SW480 (cell line): Measurements from ENCODE around the gene AP2M1.
A peak's percentile ranks its signal among the peaks of the same experiment; 100 is the strongest.
"Not testable (repeated sequence)": the region's sequence is repeated elsewhere in the genome, so short reads cannot be mapped to it uniquely, and the experiment has no call there.

Source experiments
- DNase-seq: peaks from one replicate; pipeline ENCODE4 v3.0.0-alpha.2; 2016; ENCODE audit warnings: low spot score

AP2M1 gene

GRCh38 chr3:184157206-184157605 is 17.4 kb upstream of the AP2M1 start:
- DNase-seq = no peak

GRCh38 chr3:184158404-184158803 is 16.3 kb upstream of the AP2M1 start:
- no peak for DNase-seq

GRCh38 chr3:184160456-184160855 is 14.2 kb upstream of the AP2M1 start:
- no peak for DNase-seq

GRCh38 chr3:184162571-184163070 is 12.0 kb upstream of the AP2M1 start:
- DNase-seq = not testable (repeated sequence)

GRCh38 chr3:184164648-184165330 is 9.9 kb upstream of the AP2M1 start:
- DNase-seq = no peak

GRCh38 chr3:184165543-184165942 is 9.1 kb upstream of the AP2M1 start:
- DNase-seq = no peak

GRCh38 chr3:184166671-184167070 is 8.0 kb upstream of the AP2M1 start:
- no peak for DNase-seq

- DNase-seq = no peak
Measured at GRCh38 chr3:184167786-184168185, 6.9 kb upstream of the AP2M1 start.

- DNase-seq = no peak
Measured at GRCh38 chr3:184168363-184169120, 6.1 kb upstream of the AP2M1 start.

- no peak for DNase-seq
Measured at GRCh38 chr3:184169896-184170875, 4.5 kb upstream of the AP2M1 start.

GRCh38 chr3:184171562-184171961 is 3.1 kb upstream of the AP2M1 start:
- DNase-seq = no peak

GRCh38 chr3:184172681-184173373 is 1.8 kb upstream of the AP2M1 start:
- DNase-seq = no peak

GRCh38 chr3:184173374-184173722 is 1.3 kb upstream of the AP2M1 start:
- DNase-seq = no peak

- DNase-seq = no peak
Measured at GRCh38 chr3:184174284-184174645, 390 bp upstream of the AP2M1 start.

GRCh38 chr3:184175506-184175905 is 851 bp downstream of the AP2M1 start:
- no peak for DNase-seq

- DNase-seq = no peak
Measured at GRCh38 chr3:184175981-184176376, 1.3 kb downstream of the AP2M1 start.

GRCh38 chr3:184176377-184177330 is 2.0 kb downstream of the AP2M1 start:
- DNase-seq = peak; percentile 40

GRCh38 chr3:184177331-184177731 is 2.7 kb downstream of the AP2M1 start:
- DNase-seq = no peak

- no peak for DNase-seq
Measured at GRCh38 chr3:184177767-184178306, 3.2 kb downstream of the AP2M1 start.

- DNase-seq = no peak
Measured at GRCh38 chr3:184178521-184179138, 4.0 kb downstream of the AP2M1 start.
